GM19238 (cell line): ENCODE data around the gene GRAMD2B.
"Not testable (repeated sequence)": the region's sequence is repeated elsewhere in the genome, so short reads cannot be mapped to it uniquely, and the experiment has no call there.

Experiments used
- DNase-seq: peaks from one replicate; pipeline ENCODE4 v3.0.0; 2011; ENCODE audit warnings: low spot score; ENCODE audit not compliant: insufficient read length

Gene GRAMD2B

DNA sequence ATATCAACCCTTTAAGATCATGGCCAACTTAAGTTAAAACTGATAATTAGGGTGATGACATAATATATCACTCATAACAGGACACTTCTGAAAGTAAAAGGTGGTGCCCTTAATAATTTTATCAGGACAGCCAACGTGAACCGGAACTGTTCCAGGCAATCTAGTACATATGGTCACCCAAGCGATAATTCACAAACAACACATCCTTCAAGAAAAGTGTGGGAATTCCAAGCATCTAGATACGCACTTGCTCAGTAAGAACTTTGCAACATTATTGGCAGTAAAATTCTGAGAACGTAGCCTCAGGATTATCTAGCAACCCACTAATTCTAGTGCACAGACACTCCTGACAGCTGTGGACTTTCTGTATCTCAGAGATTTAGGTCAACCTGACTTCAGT lies 86.1 kb downstream of the GRAMD2B start:
- DNase-seq: no peak

DNA sequence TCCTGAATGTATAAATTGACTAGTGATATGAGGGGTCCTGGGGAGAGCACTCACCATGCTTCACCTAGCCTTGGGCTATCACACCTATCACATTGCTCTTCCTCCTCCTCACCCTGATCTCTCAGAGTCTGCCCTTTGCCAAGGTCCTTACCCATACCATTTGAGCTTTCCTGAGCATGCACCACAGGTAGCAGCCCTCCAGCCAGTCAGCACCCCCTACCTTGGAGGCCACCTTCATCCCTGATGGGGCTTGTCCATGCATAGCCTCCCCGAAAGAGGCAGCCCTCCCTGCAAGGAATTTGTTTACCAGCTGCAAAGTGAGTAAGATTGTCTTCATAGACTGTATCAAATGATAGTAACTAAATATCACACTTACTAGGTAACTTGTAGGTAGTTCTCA lies 88.8 kb downstream of the GRAMD2B start:
- no peak for DNase-seq

GRCh38 chr5:126512451-126512850 lies 89.2 kb downstream of the GRAMD2B start:
- no peak for DNase-seq

- DNase-seq: no peak
These were observed 90.1 kb downstream of the GRAMD2B start for GRCh38 chr5:126513302-126513701.

DNA sequence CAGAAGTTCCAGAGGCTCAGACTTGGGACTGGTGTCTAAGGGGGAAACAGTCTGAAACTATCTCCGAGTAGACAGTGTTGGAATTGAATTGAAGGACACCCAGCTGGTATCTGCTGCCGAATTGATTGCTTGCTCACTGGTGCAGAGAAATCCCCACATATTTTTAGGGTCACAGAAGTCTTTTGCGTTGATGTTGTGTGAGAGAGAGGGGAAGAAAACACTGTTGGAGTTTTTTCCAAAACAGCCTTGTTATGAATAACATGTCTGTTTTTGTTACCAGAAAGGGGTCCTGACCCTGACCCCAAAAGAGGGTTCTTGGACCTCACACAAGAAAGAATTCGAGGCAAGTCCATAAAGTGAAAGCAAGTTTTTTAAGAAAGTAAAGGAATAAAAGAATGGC lies 90.5 kb downstream of the GRAMD2B start:
- no peak for DNase-seq

DNA sequence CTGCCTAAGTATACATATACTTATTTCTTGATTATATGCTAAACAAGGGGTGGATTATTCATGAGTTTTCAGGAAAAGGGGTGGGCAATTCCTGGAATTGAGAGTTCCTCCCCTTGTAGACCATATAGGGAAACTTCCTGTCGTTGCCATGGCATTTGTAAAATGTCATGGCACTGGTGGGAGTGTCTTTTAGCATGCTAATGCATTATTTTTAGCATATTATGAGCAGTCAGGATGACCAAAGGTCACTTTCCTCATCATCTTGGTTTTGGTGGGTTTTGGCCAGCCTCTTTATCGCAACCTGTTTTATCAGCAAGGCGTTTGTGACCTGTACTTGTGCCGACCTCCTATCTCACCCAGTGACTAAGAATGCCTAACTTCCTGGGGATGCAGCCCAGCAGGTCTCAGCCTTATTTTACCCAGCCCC lies 90.9 kb downstream of the GRAMD2B start:
- DNase-seq: no peak

- no peak for DNase-seq
These were observed 91.4 kb downstream of the GRAMD2B start for GRCh38 chr5:126514558-126515141.

GRCh38 chr5:126515337-126515736 lies 92.1 kb downstream of the GRAMD2B start:
- DNase-seq: no peak

DNA sequence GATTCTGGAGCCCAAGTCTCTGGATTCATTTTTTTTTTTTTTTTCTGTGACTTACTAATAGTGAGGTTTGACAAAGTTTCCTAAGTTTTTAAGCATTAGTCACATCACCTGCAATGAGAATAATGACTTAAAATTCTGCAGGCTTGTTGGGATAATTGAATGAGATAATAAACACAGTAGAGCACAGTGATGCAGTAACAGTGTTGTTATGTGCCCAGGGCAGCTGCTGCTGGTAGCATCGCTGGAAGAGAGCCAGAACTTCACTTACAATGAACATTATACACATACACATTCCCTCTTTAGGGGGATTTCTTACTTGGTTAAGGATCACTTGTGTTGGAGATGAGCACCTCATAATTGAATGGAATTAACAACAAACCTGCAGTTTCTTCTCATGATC lies 92.9 kb downstream of the GRAMD2B start:
- no peak for DNase-seq

DNA sequence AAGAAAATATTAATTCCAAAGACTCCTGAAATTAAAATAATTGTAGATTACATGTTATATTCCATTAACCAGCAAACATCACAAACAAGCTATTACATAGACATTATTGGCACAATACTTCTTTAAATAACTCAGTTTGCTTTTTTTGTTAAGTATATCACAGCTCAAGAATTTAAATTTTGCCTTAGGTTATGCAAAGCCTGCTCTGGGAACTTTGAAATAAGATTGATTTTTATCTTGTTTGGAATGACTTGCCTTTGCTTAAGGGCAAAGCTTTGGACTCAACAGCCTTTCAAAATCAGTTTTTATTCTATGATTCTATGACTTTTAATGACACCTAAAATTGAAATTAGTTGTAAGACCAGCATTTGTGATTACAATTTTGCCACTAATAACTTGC lies 93.6 kb downstream of the GRAMD2B start:
- DNase-seq: no peak

- DNase-seq: not testable (repeated sequence)
These were observed 96.0 kb downstream of the GRAMD2B start for GRCh38 chr5:126519223-126519622.

GRCh38 chr5:126519637-126520592 lies 96.7 kb downstream of the GRAMD2B start:
- no peak for DNase-seq

DNA sequence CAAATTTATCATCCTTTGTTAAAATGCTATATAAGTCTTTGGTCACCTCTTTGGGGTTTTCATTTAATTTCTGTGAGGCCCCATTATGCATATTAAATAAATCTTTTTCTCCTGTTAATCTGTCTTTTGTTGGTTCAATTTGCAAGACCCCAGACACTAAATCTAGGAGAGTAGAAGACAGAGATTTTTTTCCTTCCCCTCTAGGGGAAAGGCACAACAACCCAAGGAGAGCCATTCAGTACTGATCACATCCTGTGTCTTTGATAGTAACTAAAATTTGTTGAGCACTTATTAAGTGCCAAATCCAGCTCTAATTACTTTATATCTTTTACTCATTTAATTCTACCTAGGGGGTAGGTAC lies 97.4 kb downstream of the GRAMD2B start:
- no peak for DNase-seq

DNA sequence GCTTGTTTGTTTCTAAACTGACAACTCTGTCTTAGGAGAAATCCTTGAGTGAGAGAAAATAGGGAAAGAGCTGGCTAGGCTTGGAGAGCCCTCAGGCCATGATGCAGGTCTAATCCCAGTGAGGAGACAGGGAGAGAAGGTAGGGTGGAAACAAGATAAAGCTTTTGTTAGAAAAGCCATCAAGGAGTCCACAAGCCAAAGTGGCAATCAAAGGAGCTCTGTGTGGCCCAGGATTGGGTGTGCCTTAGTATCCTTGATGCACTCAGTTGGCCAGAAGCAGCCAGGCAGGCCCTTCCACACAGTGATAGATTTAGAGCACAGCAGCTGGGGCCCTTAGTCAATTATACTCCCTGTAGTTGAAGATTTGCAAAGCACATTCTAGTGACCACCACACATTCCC lies 97.9 kb downstream of the GRAMD2B start:
- DNase-seq: no peak

GRCh38 chr5:126523818-126524510 lies 100.8 kb downstream of the GRAMD2B start:
- no peak for DNase-seq

DNA sequence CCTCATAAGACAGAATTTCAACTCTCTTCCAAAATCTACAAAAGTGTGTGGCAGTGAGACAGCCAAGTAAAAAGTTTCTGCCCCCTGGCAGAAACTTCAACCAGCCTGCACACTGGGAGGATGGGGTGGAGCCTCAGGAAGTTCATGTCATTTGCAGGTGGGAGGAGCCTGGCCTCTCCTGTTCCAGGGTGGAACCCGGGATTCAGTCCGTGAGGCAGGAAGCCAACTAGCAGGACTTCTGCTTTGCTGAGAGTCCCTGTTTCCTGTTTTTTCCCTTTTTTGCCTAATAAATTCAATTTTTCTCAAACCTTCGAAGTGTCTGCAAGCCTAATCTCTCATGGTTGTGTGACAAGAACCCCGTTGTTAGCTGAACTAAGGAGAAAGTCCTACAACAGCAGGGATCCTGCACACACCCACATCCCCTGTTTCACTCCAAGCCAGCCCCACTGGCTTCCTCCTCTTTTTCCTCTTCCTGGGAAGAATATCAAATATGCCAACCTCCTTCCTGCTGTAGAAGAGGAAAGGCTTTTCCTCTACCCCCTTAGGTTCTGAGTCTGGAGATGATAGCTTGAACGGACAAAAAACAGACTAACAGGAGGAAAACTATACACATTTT lies 102.5 kb downstream of the GRAMD2B start:
- DNase-seq: no peak

- no peak for DNase-seq
These were observed 103.3 kb downstream of the GRAMD2B start for GRCh38 chr5:126526493-126526892.

DNA sequence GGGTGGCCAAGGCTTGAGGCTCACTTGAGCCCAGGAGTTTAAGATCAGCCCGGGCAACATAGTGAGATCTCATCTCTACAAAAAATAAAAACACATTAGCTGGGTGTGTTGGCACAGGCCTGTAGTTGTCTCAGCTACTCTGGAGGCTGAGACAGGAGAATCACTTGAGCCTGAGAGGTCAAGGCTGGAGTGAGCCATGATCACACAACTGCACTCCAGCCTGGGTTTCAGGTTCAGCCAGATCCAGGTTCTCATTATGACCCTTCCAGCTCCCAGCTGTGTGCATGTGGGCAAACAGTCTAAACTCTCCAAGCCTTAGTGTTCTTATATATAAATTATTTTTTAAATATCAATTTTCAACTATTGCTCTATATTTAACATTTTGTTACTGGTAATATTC lies 103.9 kb downstream of the GRAMD2B start:
- no peak for DNase-seq

DNA sequence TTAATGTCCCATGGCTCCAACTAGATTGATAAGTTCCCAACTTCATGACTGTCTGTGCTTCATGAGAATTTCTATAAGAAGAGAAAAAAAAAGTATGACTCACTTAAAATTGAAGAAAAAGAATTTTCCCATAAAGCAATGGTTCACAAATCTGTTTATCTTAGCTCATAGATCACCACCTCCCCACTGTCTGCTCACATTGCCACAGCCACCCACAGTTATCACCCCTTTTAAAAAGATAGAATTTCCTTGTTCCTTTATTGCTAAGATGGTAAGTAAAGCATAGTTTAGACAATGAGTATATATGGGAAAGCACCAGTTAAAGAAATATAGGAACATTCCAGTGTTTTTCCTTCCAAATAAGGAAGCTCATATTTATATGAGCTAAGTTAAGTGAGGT lies 104.7 kb downstream of the GRAMD2B start:
- no peak for DNase-seq

DNA sequence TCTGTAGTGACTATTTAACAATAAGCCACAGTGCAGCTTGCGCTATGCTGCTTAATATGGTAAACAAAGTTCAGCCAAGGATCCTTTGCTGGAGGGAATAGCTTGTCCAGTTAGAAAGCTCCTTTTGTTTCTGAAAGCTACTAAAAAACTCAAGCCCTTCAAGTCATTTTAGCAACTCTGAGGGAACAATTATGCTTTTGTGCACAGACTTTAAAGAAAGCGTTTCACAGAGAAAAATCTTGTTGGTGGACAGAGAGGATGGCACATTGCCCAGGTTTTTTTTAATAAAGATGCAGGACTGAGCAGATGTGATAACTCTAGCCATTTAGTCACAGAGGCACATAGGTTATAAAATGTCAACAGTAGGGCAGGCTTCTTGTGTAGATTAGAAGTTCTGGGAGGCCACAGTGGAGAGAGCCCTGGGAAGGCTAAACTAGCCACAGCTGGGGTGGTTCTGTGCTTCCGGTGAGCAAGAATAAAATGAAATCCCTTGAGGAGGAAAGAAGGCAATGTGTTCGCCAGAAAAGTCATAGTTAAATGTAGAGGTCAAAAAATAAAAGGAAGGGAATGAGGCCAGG lies 108.4 kb downstream of the GRAMD2B start:
- DNase-seq: no peak

GRCh38 chr5:126534553-126534952 lies 111.3 kb downstream of the GRAMD2B start:
- no peak for DNase-seq
